ENCODE data around the gene ARHGAP4. TPM values are rescaled to one million over a fixed set of nuclear protein-coding genes. Genes with fewer than 3 reads are reported as not detected.

ARHGAP4 gene
- polyA plus RNA-seq, 4 donors: 16.5 to 52.7 (median 23.7) TPM

DNA sequence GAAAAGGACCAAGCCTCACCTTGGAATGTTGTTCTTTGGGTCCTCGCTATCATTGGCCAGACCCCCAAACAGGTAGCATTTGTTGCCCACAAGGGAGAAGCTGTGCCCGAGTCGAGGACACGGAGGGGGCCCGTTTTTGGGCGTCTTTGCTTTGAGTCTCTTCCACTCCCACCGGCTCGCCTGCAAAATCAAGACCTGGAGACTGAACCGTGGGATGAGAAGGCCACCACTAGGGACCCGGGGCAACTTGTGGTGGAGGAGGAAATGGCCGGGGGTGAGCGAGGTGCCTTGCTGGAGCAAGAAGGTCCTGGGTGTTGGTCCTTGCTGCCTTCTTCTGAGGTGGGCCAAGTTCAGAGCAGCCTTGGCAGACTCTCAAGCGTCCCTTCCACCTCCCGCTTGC lies 38.0 kb upstream of the ARHGAP4 start:
- no peak for DNase-seq (ENCODE audit: low read depth in 4 of 4, low spot score in 3 of 4)

DNA sequence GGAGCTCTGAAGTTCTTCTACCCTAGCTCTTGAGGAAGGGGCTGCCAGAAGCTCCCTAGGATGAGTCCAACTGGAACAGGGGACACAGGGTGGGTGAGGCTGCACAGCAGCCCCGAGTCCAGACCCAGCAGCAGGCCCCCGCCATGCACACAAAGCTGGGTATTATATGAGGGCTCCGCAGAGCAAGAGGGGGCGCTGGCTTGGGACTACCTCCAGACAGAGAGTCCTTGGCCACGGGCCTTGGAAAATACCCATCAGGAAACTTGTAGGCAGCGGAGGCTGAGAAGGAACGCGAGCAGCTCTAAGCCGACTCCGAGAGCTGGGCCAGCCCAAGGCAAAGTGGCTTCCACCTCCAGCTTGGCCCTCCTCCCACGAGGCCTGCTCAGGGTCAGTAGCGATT lies 37.5 kb upstream of the ARHGAP4 start:
- DNase-seq (ENCODE audit: low read depth in 4 of 4, low spot score in 3 of 4): no peak

DNA sequence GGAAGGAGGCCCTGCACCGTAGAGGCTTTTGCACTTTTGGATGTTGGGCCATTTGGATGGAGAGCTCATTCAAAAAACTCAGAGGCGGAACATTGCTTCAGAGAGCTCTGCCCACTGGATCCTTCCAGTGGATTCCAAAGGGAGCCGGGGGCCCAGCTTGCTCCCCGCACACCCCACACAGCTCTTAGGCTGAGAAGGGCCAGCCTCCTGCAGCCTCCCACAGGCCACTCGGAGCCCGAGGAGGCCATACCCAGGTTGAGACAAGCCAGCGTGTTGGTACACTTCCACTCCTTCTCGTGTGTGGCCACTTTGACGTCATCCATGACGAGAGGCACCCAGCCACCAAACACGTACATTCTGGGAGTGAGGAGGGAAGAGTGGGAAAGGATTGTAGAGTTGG lies 35.2 kb upstream of the ARHGAP4 start:
- no peak for DNase-seq (ENCODE audit: low read depth in 4 of 4, low spot score in 3 of 4)

DNA sequence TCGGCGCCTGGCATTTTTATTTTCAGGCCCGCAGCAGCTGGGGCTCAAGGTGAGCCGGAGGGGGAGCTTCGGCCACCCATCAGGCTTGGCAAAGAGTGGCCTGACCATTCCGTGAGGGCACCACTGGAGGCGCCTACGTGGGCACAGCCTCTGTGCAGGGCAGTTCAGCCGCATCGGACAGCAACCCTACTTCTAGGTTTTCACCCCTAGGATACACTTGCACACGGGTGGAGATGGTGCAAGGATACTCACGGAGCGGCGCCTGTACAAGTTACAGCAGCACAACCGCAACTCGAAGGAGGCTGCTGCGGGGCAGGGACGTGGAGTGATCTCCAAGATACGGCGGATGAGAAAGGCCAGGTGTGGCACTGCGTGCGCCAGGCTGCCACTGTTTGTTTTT lies 34.7 kb upstream of the ARHGAP4 start:
- no peak for DNase-seq (ENCODE audit: low read depth in 4 of 4, low spot score in 3 of 4)

GRCh38 chrX:153960077-153960476 lies 34.0 kb upstream of the ARHGAP4 start:
- DNase-seq (ENCODE audit: low read depth in 4 of 4, low spot score in 3 of 4): no peak

DNA sequence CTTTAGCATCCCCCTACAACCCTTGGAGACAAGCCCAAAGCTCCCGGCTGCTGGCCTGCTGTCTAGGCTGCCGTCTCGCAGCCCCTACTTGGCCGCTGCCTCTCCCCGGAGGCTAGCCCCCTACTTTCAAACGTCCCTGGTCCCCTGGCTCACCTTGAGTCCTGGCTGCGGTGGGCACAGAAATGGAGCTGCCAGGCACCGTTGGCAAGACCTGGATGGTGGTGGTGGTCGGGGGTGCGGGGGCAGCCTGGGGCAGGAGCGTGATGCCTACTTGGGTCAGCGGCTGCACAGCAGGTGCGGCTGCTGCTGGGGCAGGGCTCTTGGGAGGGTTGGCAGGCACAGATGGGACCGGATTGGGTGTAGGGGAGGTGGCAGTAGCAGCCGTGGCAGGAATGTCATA lies 33.6 kb upstream of the ARHGAP4 start:
- DNase-seq (ENCODE audit: low read depth in 4 of 4, low spot score in 3 of 4): no peak

DNA sequence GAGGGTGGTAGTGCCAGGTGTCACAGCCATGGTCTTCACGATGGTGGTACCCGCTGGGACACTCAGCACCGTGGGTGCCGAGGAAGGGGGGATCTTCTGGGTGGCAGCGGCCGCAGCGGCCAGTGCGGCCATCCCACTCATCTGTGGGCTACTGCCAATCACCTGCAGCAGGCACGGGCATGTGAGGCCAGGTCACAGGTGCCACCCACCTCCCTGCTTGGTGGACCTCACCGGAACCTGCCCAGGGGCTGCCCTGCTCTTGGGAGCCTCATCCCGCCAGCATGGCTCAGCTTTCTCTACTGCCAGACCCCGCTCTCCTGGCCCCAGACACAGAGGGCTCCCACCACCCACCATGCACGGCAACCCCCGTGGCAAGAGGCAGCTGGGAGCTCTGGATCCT lies 32.5 kb upstream of the ARHGAP4 start:
- no peak for DNase-seq (ENCODE audit: low read depth in 4 of 4, low spot score in 3 of 4)

DNA sequence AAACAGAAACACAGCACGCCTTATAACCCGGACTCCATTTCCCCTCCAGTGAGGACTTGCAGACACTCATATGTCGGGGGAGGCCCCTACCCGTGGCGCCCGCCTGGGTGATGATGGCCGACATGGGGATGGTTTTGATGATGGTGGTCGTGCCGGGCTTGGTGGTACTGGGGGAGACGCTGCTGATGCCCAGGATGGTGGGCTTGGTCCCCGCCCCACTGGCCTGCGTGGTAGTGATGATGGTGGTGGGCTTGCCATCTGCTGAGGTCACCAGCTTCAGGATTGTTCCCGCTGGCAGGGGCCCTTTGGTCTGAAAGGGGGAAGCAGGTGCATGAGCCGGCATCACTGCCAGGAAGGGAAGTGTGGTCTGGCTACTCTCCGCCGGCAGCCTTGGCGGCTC lies 31.2 kb upstream of the ARHGAP4 start:
- DNase-seq (ENCODE audit: low read depth in 4 of 4, low spot score in 3 of 4): no peak

- no peak for DNase-seq (ENCODE audit: low read depth in 4 of 4, low spot score in 3 of 4)
Measured at GRCh38 chrX:153956044-153956907, 30.2 kb upstream of the ARHGAP4 start.

DNA sequence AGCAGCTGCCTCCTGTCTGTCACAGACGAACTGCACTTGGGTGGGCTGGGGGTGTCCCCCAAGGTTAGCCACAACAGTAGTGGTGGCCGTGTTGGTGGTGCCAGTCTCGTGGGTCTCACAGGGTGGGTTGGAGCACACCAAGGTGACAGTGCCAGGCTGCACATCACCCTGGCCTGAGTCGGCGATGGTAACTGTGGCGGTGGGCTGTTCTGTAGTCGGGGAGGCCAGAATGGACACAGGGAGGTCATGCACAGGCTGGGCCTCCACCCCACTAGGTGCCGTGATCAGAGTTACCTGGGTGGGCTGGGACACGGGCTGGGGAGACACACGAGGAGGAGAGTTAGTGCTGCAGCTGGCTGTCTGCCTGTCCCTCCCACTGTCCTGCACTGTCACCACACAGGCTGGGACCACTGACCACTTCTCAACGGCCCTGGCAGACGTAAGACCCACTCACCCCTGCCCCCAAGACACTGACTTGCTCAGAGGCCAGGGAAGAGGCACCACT lies 29.2 kb upstream of the ARHGAP4 start:
- no peak for DNase-seq (ENCODE audit: low read depth in 4 of 4, low spot score in 3 of 4)

DNA sequence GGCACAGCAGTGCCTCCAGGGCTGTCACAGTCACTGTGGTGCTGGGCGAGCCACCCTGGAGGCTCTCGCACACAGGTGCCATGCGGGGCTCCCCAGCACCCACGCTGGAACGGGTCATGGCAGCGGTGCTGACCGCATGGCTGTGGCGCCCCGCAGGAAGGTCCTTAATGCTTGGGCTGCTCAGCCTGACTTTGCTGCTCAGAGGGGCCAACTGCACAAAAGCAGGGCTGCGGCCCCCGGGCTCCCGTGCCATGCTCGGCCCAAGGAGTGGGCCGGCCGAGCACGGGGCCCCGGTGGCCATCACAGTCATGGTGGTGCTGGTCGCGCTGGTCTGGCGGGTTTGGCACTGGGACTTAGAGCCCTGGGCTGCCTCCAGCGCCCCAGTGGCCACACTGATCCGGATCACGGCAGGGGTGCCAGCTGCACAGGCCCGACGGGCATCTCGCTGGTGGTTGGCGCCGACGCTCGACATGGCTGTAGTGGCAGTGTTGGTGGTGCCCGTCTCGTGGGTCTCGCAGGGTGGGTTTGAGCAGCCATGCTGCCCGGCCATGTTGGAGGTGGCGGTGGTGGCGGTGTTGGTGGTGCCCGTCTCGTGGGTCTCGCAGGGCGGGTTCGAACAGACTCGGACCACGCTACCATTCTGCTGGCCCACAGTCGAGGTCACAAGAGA lies 28.6 kb upstream of the ARHGAP4 start:
- DNase-seq (ENCODE audit: low read depth in 4 of 4, low spot score in 3 of 4): no peak

- no peak for DNase-seq (ENCODE audit: low read depth in 4 of 4, low spot score in 3 of 4)
Measured at GRCh38 chrX:153953892-153954557, 28.0 kb upstream of the ARHGAP4 start.

GRCh38 chrX:153953342-153953830 lies 27.3 kb upstream of the ARHGAP4 start:
- no peak for DNase-seq (ENCODE audit: low read depth in 4 of 4, low spot score in 3 of 4)

DNA sequence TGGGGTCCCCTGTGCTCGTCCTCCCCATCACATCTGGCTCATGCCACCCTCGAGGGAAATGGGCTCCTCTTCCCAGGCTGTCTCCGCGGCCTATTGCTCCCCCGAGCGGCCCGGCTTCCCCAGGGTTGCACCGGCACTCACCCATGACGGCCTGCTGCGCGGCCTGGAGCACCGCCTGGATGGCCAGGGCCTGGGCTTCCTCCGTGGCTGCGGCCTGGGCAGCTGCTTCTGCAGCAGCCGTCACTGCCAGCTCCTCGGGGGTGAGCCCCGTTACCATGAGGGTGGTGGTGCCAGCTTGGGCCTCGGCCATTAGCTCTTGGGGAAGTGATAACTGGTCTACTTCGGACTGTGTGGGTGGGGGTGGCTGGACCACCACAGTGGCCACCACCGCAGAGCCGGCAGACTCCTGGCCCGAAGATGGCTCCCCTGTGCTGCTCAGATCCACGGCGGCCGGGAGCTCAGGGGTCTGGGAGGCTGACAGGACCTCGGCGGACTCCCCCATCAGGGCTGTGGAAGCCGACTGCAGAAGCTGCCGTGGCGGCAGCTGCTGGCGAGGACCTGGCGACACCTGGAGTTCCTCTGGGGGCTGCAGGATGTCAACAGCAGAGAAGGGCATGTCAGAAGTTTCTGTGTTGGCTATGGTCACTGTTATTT lies 26.4 kb upstream of the ARHGAP4 start:
- no peak for DNase-seq (ENCODE audit: low read depth in 4 of 4, low spot score in 3 of 4)

GRCh38 chrX:153951683-153952372 lies 25.8 kb upstream of the ARHGAP4 start:
- no peak for DNase-seq (ENCODE audit: low read depth in 4 of 4, low spot score in 3 of 4)

DNA sequence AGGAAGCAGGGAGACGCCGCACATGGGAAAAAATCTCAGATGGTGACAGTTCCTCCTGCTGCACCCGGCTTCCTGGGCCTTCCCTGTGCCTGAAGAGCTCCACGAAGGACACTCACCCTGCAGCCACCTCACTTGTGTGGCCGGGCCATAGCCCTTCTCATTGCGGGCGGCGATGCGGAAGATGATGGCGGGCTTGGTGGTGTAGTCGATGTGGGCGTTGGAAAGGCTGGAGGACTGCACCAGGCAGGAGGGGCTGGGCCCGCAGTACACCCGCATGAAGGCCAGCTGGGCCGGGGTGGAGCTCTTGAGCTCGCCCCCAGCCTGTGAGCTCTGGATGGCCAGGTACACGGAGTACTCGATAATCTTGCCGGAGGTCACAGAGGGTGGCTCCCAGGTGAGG lies 24.1 kb upstream of the ARHGAP4 start:
- DNase-seq (ENCODE audit: low read depth in 4 of 4, low spot score in 3 of 4): no peak

- DNase-seq (ENCODE audit: low read depth in 4 of 4, low spot score in 3 of 4): no peak
Measured at GRCh38 chrX:153948847-153949805, 23.1 kb upstream of the ARHGAP4 start.

GRCh38 chrX:153948002-153948466 lies 22.0 kb upstream of the ARHGAP4 start:
- DNase-seq (ENCODE audit: low read depth in 4 of 4, low spot score in 3 of 4): no peak

Measured in left renal pelvis (tissue), 4 donors.